Ramos (cell line): ENCODE measurements around the gene TATDN2.

Source experiments
- in situ Hi-C: fragments of 300-500 bp; cut with MboI; formaldehyde crosslinking; loops from one replicate; pipeline ENCODE4 v1.14.3; 2022; ENCODE audit warnings: low sequenced_read_pairs; ENCODE audit not compliant: unreplicated experiment

The TATDN2 gene

DNA sequence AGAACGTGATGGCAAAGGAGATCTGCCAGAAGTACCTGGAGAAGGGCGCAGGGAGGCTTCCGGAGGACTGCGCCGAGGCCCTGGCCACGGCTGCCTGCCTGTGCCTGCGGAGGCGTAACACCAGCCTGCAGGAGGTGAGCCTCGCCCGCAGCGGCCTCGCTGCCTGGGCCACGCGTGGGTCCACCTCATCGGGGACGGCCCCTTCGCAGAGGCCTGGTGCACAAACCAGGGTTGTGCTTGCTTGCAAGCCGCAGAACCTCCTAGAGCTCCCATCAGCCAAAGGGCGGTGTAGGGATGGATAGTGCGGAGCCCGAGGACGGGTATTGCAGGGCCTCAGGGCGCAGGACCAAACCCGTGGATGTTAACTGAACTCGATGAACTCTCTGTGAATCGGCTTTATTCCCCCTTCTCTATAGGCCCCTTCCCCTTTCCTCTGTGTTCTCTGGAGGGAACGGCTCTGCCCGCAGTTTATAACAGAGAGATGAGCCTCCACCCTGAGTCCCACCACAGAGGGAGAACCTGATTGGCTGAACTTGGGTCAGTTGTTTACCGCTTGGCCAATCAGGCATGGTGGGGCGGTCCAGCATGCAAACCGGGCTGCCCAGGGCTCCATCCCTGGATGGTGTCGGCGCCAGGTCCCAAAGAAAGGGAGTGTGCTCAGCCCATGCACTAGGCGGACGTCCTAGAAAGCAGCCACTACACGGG is 13.6 kb upstream of the TATDN2 start:
- in situ Hi-C loops = no loop called here

DNA sequence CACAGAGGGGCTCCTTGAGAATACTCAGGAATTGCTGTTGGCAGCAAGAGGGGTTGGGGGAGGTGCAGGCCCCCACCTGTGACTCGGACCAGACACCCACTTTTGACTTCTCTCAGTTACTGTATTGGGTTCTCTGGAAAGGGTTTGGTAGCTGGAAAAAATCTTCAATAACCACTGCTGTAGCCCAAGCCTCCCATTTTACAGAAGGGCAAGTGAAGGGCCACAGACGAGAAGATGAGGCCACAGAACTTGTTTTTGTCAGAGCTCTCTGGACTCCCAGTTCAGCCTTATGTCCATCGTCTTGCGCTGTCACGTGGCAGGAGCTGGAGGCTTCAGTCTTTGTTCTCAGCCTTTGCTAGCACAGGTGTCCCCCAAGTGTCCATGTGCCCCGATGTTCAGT is 12.7 kb upstream of the TATDN2 start:
- in situ Hi-C loops = no loop called here

DNA sequence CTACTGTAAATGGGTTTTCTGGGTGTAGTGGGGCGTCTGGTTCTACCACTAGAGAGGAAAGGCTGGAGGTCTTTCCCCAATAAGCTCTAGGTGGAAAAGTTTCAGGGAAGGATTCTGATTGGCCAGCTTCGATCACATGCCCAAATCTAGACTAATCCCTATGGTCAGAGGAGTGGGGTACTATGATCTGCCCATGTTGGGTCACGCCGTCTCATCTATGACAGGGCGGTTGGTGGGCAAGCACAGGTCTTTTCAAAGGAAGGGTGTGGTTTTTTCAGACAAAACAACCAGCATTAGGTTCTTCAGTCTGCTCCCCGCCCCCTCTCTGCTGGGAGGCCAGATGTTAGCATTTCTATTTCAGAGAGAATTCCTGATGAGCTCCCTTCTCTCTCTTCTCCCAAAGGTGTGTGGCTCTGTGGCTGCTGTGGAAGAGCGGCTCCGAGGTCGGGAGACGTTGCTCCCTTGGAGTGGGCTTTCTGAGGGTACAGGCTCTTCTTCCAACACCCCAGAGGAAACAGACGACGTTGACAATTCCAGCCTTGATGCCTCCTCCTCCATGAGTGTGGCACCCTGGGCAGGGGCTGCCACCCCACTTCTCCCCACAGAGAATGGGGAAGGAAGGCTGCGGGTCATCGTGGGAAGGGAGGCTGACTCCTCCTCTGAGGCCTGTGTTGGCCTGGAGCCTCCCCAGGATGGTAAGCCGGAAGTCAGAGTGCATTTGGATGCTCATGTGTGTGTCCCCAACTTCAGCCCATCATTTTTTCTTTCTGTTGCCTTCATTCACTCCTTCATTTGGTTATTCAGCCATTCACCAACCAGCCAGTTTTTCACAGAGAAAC is 9.7 kb upstream of the TATDN2 start:
- in situ Hi-C loops = no loop called here

DNA sequence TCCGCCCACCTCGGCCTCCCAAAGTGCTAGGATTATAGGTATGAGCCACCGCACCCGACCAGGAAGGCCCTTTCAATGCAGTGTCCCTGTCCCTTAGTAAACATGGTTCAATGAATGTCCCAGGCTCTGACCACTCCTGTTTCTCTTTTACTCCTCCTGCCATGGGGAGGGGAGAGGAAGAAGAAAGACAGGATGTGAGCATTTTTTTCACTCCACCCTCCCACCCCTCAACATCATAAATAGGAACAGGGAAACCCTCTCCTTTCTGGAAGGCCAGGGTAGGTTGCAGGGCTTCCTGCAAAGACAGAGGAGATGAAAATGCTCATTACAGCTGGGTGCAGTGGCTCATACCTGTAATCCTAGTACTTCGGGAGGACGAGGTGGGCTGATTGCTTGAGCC is 7.5 kb upstream of the TATDN2 start:
- in situ Hi-C loops = no loop called here

DNA sequence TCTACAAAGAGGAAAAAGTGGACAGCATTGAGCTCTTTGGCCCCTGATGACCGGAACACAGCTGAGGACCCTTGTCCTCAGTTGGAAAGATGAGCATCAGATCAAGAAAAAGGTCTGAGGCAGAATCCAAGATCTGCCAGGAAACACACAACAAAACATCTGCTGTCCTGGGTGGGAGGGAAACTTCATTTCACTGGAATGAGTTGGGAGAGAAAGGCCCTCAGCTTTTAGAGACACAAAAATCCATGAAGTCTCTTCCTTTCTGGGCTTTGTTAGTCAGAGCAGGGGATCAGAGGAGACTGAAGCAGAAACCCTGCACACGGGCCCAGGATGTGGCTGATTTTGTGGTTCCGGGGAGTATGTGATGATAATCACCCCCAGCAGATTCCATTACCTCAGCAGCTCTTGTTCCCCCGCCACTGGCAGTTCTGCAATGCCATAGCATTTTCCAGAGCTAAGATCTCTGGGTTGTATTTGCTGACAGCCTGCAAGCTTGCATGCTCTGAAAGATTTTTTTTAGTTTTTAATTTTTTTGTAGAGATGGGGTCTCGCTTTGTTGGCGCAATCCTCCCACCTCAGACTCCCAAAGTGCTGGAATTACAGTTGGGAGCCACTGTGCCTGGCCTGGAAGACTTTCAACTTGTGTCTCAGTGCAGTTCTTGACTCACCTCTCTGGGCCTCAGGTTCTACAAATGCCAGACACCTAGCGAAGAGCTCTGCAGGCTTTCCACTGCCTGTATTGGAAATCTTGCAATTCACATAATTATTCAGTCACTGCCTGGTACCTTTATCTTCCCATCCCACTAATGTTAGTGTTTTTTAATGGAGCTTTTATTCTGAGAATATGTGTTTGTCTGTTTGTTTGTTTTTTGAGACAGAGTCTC is 5.8 kb upstream of the TATDN2 start:
- in situ Hi-C loops = no loop called here

DNA sequence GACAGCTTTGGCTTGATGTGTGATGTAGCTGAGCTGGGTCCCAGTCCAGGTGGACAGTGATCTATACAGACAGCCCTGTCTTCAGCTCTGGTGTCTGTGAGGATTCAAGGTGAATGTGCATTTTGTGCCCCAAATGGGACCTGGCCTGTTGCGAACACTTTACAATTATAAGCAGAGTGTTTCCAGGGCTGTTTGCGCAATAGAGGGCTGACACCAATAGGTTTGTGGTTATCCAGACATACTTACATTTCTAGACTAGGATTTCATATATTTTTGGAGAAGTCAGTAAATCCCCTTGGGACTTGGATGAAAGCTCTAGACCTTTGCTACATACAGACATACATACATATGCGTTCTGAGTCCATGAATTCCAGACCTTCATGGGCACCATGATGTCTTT is 4.2 kb upstream of the TATDN2 start:
- in situ Hi-C loops = no loop called here

DNA sequence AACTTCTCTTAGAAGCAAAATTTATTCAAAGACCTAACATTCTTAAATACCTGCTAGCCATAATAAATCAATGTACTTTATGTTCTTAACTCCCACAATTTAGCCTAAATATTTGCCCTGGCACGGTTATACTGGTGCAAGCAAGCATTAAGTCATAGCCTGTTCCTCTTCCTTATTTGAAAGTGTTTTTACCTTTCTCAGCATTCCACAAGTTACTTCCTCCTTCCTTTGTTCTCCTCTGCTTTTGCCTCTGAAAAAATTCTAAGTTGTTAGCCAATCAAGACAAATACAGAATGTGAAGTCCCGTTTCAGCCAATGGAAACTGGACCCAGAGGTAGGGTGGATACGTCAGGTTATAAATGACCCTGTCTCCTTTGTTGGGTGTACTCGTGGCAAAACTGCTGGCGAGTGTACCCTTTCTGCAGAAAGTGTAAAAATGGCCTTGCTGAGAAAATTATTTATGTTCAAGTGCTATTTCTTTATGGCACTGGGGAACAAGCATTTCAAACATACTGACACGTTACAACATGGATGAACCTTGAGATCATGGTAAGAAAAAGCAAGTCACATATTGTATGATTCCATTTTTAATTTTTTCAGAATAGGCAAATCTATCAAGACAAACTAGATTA is 3.1 kb upstream of the TATDN2 start:
- in situ Hi-C loops = no loop called here

DNA sequence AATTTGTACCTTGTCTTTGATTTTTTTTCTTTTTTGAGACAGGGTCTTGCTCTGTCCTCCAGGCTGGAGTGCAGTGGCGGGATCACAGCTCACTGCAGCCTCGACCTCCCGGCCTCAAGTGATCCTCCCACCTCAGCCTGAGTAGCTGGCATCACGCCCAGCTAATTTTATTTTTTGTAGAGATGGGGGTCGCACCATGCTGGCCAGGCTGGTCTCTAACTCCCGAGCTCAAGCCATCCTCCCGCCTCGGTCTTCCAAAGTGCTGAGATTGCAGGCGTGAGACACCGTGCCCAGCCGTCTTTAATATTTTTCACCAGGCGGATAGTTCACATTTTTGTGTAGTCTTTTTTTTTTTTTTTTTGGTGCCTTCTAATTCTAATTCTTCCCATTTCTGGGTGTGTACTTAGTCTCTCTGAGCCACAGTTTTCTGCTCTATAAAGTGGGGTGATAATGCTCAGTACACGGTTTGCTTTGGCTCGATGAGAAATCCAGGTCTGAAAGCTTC is 528 bp upstream of the TATDN2 start:
- in situ Hi-C loops = no loop called here

DNA sequence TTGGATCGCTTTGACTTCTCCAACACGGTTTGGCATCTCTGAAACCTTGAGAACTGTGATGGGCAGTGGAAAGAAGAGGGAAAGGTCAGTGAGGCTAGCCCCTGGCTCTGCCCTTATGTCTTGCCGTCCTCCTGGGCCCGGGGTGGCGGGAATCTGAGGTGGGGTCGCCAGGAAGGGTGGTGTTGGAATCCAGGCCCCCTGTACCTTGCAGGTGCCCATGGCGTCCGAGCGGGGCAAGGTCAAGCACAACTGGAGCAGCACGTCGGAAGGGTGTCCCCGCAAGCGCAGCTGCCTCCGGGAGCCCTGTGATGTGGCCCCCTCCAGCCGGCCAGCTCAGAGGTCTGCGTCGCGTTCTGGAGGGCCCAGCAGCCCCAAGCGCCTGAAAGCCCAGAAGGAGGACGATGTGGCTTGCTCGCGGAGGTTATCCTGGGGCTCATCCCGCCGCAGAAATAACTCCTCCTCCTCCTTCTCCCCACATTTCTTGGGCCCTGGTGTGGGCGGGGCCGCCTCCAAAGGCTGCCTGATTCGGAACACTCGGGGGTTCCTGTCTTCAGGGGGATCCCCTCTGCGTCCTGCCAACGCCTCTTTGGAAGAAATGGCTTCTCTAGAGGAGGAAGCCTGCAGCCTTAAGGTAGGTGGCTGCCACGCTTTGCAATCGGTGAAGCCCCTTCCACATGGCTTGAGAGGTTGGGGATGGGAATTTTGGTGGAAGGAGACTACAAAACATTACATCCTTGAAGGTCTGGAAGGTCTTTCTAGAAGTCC is 907 bp downstream of the TATDN2 start:
- in situ Hi-C loops = no loop called here

DNA sequence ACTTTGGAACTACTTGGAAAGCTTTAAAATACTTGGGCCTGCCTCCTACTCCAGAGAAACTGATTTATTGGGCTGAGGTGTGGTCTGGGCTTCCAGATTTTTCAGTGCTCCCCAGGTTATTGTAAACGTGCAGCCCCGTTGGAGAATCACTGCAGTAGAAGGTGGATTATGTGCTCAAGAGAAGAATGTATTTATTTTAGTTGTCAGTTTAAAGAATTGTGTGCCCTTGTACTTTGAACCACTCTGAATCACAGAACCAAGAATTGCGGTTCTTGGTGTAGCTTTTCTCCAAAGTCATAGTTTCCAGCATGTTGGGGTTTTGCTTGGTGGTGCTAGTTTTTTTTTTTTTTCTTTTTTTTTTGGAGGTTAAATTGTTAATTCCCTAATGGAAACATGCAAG is 1.6 kb downstream of the TATDN2 start:
- in situ Hi-C loops = no loop called here

DNA sequence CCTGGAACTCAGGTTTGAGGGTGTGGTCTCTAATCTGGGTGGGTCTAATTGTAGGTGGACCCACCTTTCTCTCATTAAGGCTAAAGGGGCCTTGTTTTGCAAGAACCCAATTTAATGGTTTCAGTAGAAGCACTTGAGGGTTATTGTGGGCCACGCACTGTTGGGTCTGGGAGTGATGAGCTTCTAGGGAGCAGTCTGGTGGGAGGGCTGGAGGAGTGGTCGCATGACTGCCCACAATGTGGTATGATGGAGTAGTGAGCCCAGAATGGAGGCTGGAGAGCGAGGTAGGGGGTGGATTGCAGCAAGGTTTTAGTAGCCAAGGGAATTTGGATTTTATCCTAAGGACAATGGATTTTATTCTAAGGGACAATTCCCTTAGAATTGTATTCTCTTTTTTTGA is 2.7 kb downstream of the TATDN2 start:
- in situ Hi-C loops = no loop called here

DNA sequence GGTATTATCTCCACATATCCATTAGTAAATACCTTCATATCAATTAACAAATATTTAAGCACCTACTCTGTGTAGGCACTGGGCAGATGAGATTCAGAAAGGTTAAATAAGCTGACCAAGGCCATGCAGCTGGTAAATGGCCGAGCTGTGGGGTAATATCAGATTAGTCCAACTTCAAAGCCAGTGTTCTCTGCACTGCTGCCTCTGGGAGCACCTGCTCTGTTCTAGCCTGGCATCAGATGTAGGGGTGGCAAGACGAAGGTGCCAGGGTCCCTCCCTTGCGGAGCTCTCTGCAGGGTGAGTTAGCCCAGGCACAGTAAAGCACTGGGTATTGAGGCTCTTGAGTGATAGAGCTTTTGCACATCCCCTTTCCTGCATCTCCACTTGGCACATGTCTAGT is 5.5 kb downstream of the TATDN2 start:
- in situ Hi-C loops = no loop called here

DNA sequence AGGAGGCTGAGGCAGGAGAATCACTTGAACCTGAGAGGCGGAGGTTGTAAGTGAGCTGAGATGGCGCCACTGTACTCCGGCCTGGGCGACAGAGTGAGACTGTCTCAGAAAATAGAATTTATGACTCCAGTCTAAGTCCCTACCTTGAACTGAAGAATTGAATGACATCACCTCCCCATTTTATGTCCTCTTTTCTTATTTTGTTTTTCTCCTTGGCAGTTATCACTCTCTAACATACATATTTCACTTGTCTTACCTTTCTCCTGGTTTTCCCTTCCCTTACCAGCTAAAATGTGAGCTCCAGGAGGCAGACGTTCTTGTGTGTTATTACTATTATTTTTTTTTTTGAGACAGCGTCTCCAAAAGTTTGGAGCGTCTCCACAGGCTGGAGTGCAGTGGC is 7.6 kb downstream of the TATDN2 start:
- in situ Hi-C loops = no loop called here

DNA sequence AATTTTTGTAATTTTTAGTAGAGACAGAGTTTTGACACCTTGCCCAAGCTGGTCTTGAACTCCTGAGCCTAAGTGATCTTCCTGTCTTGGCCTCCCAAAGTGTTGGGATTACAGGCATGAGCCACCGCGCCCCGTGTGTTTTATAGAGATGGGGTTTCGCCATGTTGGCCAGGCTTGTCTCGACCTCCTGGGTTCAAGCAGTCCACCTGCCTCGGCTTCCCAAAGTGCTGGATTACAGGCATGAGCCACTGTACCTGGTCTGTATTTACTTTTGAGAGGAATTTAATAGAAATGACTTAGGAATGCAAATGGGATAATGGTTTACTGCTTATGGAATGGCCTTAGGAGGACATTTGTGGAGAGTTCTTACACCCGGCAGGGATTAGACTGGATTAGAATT is 10.8 kb downstream of the TATDN2 start:
- in situ Hi-C loops = no loop called here

DNA sequence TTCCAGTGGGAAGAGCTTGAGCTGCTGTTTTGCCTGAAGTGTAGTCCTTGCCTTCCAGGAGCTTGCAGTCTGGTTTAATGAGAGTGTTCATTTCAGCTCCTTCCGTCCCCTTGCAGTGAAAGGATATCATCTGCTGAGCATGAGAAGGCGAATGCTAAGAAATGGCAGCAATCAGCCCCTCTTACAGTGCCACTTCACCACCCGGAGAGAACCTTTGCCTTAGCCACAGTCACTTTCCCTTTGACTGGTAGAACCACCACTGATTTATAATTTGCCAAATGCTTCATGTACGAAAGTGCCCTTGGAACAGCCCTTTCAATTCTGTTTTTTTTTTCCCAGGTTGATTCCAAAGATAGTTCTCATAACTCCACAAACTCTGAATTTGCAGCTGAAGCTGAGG is 11.5 kb downstream of the TATDN2 start:
- in situ Hi-C loops = no loop called here

DNA sequence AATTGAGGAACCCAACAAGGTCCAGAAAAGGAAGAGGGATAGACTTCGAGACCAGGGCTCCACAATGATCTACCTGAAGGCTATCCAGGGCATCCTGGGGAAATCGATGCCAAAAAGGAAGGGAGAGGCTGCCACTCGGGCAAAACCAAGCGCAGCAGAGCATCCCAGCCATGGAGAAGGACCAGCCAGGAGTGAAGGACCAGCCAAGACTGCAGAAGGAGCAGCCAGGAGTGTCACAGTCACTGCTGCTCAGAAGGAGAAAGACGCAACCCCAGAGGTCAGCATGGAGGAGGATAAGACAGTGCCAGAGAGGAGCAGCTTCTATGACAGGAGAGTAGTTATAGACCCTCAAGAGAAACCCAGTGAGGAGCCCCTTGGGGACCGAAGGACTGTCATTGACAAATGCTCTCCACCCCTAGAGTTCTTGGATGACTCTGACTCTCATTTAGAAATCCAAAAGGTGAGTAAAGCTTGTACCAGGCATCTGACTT is 12.0 kb downstream of the TATDN2 start:
- in situ Hi-C loops = no loop called here

DNA sequence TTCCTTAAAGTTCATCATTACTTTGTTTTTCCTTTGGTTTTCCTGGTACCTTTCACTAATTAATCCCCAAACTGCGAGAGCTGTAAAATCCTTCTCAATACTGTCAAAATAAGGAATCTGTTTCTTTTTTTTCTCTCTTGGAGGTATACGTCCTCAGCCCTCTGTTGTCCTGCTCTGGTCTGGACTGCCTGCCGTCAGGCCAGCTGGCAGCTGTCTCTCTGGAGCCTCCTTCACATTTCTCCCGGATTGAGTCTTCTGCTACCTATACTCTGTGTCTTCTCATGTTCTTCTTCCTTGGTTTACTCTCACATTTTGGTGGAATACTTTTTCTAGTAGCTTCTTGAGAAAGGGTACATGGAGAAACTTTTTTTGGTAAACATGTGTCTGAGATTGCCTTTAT is 13.8 kb downstream of the TATDN2 start:
- in situ Hi-C loops = no loop called here

DNA sequence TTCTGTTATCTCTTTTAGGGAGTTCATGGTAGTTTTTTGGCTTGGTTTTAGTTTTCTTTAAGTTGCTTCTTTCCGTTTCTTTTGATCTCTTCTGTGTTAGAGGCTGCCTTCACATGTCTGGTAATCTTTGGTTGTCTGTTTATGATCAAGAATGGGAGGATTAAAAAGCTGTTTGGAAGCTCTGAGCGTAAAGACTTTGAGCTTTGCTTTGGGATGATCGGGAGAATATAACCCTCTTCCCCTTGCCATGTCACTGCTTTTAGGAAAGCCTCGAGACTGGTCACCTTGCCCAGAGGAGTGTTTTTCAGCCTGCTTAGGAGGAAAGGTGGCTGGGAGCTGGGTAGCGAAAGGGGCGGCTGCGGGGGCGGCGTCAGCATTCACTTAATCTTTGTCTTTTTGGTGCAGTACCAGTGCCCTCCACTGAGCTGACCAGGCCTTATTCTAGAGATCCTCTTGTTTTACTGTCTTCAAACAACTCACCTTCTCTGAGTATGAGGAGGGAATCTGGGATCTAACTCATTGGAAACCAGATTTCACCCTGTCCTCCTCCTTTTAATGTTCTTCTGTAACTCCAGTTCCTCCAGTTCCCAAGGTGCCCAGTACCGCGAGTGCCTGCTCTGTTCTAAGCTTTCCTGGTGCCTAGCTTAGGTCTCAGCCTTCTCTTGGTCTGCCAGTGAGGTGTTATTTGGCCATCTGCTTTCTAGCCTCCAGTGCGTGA is 15.5 kb downstream of the TATDN2 start:
- in situ Hi-C loops = no loop called here

DNA sequence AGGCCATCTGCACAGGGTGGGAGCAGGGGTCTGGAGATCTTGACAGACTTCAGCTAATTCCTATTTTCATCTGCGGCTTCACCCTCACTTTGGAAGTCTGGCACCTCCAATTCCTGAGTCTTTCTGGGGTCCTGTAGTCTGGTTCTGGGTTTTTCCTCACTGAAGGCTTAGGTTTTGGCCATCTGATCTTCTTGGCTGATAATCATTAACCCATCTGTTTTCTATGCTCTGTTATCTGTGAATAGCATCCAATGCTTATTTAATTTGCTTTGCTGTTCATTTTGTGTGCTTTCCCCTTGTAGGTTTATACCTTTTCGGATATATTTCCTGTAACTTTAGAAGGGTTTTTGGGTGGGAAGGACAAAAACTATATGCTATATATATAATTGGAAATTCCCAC is 17.6 kb downstream of the TATDN2 start:
- in situ Hi-C loops = no loop called here
